ENCODE measurements around the gene ACBD6.

GRCh38 chr1:180551997-180552396 lies 49.6 kb upstream of the ACBD6 start:
- TF ChIP-seq CTCF (conservative IDR thresholded peaks at IDR 0.05 in 1 of 2, IDR thresholded peaks at IDR 0.05 in 1 of 2; ENCODE audit: extremely low read depth in 1 of 2, insufficient read depth in 1 of 2, low read depth in 1 of 2, low read length in 2 of 2) (no peak), EZH2 (IDR thresholded peaks at IDR 0.05; ENCODE audit: borderline replicate concordance, low read length) (no peak)

Data from mammary epithelial cell (primary cell).